Measurements from ENCODE around the gene NHEJ1. TPM values are rescaled to one million over a fixed set of nuclear protein-coding genes. Genes with fewer than 3 reads are reported as not detected.

Gene NHEJ1
- total and polyA plus RNA-seq, 9 of the 15 experiments (the other 6 are each of a cell fraction or from before 2014, with no cell fraction given): 9.0 to 23.7 (median 13.9) TPM

DNA sequence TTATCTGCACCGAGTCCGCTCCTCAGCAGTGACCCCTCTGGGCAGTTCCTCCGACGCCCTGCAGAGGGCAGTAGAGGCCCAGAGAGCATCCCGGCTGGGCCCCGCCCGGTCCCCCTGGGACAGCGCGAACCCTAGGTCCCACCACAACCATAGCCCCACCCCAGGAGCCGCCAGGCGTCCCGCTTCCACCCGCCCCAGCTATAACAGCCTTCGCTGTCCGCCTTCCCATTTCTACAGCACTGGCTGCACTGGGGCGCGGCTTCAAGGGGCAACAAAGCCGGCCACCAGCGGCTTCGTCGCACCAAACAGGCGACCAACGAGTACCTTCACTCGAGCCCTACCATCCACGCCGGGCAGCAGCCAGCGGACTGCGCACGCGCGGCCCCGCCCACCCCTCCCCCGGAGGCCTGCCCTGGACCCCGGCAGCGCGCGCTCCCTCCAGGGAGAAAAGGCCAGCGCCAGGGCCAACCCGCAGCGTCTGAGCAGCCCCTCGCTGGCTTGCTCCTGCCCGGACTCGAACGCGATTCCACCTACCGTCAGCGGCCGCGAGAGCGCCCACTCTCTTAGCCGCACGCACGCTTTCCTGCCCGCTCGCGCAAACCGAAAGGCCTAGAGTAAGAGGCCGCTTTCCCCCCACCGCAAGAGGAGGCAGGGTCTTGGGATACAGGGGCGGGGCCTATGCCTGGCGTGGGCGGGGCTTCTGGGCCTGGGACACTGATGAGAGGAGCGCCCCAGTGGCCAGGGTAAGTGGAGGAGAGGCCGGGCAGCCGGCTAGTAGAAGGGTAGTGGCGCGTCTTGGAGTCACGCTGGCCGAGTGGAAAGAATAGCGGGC lies at the start of gene NHEJ1 (continued):
- TF ChIP-seq, protein P1, sequence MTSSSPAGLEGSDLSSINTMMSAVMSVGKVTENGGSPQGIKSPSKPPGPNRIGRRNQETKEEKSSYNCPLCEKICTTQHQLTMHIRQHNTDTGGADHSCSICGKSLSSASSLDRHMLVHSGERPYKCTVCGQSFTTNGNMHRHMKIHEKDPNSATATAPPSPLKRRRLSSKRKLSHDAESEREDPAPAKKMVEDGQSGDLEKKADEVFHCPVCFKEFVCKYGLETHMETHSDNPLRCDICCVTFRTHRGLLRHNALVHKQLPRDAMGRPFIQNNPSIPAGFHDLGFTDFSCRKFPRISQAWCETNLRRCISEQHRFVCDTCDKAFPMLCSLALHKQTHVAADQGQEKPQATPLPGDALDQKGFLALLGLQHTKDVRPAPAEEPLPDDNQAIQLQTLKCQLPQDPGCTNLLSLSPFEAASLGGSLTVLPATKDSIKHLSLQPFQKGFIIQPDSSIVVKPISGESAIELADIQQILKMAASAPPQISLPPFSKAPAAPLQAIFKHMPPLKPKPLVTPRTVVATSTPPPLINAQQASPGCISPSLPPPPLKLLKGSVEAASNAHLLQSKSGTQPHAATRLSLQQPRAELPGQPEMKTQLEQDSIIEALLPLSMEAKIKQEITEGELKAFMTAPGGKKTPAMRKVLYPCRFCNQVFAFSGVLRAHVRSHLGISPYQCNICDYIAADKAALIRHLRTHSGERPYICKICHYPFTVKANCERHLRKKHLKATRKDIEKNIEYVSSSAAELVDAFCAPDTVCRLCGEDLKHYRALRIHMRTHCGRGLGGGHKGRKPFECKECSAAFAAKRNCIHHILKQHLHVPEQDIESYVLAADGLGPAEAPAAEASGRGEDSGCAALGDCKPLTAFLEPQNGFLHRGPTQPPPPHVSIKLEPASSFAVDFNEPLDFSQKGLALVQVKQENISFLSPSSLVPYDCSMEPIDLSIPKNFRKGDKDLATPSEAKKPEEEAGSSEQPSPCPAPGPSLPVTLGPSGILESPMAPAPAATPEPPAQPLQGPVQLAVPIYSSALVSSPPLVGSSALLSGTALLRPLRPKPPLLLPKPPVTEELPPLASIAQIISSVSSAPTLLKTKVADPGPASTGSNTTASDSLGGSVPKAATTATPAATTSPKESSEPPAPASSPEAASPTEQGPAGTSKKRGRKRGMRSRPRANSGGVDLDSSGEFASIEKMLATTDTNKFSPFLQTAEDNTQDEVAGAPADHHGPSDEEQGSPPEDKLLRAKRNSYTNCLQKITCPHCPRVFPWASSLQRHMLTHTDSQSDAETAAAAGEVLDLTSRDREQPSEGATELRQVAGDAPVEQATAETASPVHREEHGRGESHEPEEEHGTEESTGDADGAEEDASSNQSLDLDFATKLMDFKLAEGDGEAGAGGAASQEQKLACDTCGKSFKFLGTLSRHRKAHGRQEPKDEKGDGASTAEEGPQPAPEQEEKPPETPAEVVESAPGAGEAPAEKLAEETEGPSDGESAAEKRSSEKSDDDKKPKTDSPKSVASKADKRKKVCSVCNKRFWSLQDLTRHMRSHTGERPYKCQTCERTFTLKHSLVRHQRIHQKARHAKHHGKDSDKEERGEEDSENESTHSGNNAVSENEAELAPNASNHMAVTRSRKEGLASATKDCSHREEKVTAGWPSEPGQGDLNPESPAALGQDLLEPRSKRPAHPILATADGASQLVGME (CRISPR knock-in tag; IDR thresholded peaks at IDR 0.05): peak; percentile 22; the same call in 1 of the 2 replicates
- TF ChIP-seq, protein P2, sequence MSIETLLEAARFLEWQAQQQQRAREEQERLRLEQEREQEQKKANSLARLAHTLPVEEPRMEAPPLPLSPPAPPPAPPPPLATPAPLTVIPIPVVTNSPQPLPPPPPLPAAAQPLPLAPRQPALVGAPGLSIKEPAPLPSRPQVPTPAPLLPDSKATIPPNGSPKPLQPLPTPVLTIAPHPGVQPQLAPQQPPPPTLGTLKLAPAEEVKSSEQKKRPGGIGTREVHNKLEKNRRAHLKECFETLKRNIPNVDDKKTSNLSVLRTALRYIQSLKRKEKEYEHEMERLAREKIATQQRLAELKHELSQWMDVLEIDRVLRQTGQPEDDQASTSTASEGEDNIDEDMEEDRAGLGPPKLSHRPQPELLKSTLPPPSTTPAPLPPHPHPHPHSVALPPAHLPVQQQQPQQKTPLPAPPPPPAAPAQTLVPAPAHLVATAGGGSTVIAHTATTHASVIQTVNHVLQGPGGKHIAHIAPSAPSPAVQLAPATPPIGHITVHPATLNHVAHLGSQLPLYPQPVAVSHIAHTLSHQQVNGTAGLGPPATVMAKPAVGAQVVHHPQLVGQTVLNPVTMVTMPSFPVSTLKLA (conservative IDR thresholded peaks at IDR 0.05): peak; percentile 53 to 73; a peak in 2 of 4 replicates
- TF ChIP-seq RCOR1 (IDR thresholded peaks at IDR 0.05; ENCODE audit: borderline replicate concordance in 1 of 2, low read depth in 2 of 2, low read length in 2 of 2) (0 out of 4 replicates have a peak, but pooled peaks of 1 of the 2 experiments have one; percentile 38), ELF1 (tag; IDR thresholded peaks at IDR 0.05) (no peak), IRF2 (CRISPR knock-in tag; IDR thresholded peaks at IDR 0.05) (no peak), RB1 (IDR thresholded peaks at IDR 0.05; ENCODE audit: low read depth) (peak; percentile 64), FOXP4 (CRISPR knock-in tag; IDR thresholded peaks at IDR 0.05; ENCODE audit: borderline replicate concordance) (no peak), ZBTB33 (CRISPR knock-in tag; IDR thresholded peaks at IDR 0.05) (no peak), NONO (IDR thresholded peaks at IDR 0.05; ENCODE audit: low read depth in 2 of 2, low read length in 1 of 2) (no peak)
- TF ChIP-seq, protein P3, sequence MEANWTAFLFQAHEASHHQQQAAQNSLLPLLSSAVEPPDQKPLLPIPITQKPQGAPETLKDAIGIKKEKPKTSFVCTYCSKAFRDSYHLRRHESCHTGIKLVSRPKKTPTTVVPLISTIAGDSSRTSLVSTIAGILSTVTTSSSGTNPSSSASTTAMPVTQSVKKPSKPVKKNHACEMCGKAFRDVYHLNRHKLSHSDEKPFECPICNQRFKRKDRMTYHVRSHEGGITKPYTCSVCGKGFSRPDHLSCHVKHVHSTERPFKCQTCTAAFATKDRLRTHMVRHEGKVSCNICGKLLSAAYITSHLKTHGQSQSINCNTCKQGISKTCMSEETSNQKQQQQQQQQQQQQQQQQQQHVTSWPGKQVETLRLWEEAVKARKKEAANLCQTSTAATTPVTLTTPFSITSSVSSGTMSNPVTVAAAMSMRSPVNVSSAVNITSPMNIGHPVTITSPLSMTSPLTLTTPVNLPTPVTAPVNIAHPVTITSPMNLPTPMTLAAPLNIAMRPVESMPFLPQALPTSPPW (CRISPR knock-in tag; IDR thresholded peaks at IDR 0.05): peak; percentile 83

Data from K562 (cell line).